Spleen (tissue), 11 donors: ENCODE results near the gene TBCC. TPM values are rescaled to one million over a fixed set of nuclear protein-coding genes. Genes with fewer than 3 reads are reported as not detected.
A peak's percentile ranks its signal among the peaks of the same experiment; 100 is the strongest.

Experiments used
- DNase-seq: peaks from one replicate; pipeline ENCODE4 v3.0.0-alpha.2; 2020
- H3K27ac ChIP-seq, 8 donors: fragments of 200-600 bp; sonication (generic) in 7 of 8; 1 replicate in 4 of 8; 2 replicates in 4 of 8; pipeline versions ENCODE4 v1.5.0 to v1.8.0; 2016 to 2021; ENCODE audit warnings: inconsistent platforms in 4 of 8, mild to moderate bottlenecking in 4 of 8, moderate library complexity in 1 of 8
- H3K27me3 ChIP-seq, 7 donors: fragments of 200-600 bp; sonication (generic) in 6 of 7; replicated peaks in 1 of 7; 1 replicate in 4 of 7; 2 replicates in 3 of 7; pipeline versions ENCODE4 v1.5.0 to v1.8.0; 2016 to 2021; ENCODE audit warnings: inconsistent platforms in 3 of 7, mild to moderate bottlenecking in 1 of 7
- H3K36me3 ChIP-seq, 6 donors: fragments of 200-600 bp; sonication (generic) in 5 of 6; 1 replicate in 4 of 6; 2 replicates in 2 of 6; pipeline versions ENCODE4 v1.5.0 to v1.8.0; 2016 to 2021; ENCODE audit warnings: inconsistent platforms in 2 of 6
- H3K4me1 ChIP-seq, 6 donors: fragments of 200-600 bp; sonication (generic) in 5 of 6; 1 replicate in 3 of 6; 2 replicates in 3 of 6; pipeline versions ENCODE4 v1.5.0 to v1.8.0; 2016 to 2021; ENCODE audit warnings: inconsistent platforms in 3 of 6
- H3K4me3 ChIP-seq, 8 donors: fragments of 200-600 bp; sonication (generic) in 7 of 8; 1 replicate in 4 of 8; 2 replicates in 4 of 8; pipeline versions ENCODE4 v1.5.0 to v1.8.0; 2016 to 2021; ENCODE audit warnings: inconsistent platforms in 4 of 8, mild to moderate bottlenecking in 4 of 8, moderate library complexity in 2 of 8
- H3K9me3 ChIP-seq, 8 donors: fragments of 200-600 bp; sonication (generic) in 7 of 8; 1 replicate in 4 of 8; 2 replicates in 4 of 8; pipeline versions ENCODE4 v1.5.0 to v1.8.0; 2016 to 2021; ENCODE audit warnings: inconsistent platforms in 4 of 8
- POLR2A ChIP-seq, 3 donors: fragments of 450-650 bp; IDR thresholded peaks; one replicate each; pipeline ENCODE4 v1.5.1; 2017; ENCODE audit warnings: antibody characterized with exemption in 3 of 3, mild to moderate bottlenecking in 1 of 3
- POLR2AphosphoS5 ChIP-seq, 3 donors: sonication (generic); formaldehyde crosslinking; IDR thresholded peaks; one replicate each; pipeline ENCODE4 v1.5.1; 2017; ENCODE audit warnings: antibody characterized with exemption in 3 of 3
- WGBS, 5 donors: extraction: QIAGEN DNeasy Blood & Tissue Kit in 3 of 5; methylation state at CpG; one replicate each; pipeline versions ENCODE4 v1.1.5 to v1.1.7; 2013 to 2018; 5-methylcytosine and 5-hydroxymethylcytosine counted together
- intact Hi-C: fragments of 100-400 bp; cut with DNase I; formaldehyde crosslinking; loops from one replicate; pipeline ENCODE4 v1.15.0; 2023; ENCODE audit warnings: low total_unique reads
- polyA plus RNA-seq, 3 donors: library from polyadenylated mRNA; stranded (reverse); fragments of 200-250 nt; gene quantifications; one replicate each; pipeline ENCODE4 v1.2.1, GENCODE V29; 2013
- total RNA-seq, 7 donors: library from RNA; depleted of rRNA in 3 of 7; stranded (reverse); fragments of >200 nt in 3 of 7; fragmentation: NEBNext Ultra II Directional in 4 of 7; extraction: Animal tissue kit (Norgen Biotek cat#: 25700) in 4 of 7; gene quantifications; one replicate each; pipeline versions ENCODE4 v1.1.0 to v1.2.1, GENCODE V29; 2016 to 2021
- TF ChIP-seq, protein P1 (sequence below), 11 experiments: fragments of 200-600 bp in 7 of 11; fragments of 450-650 bp in 4 of 11; sonication (generic) in 4 of 11; IDR thresholded peaks in 8 of 11; conservative IDR thresholded peaks in 3 of 11; 1 replicate in 7 of 11; 2 replicates in 4 of 11; pipeline versions ENCODE4 v1.4.0 to v1.8.0; 2016 to 2021; ENCODE audit warnings: antibody characterized with exemption in 11 of 11, inconsistent platforms in 4 of 11, mild to moderate bottlenecking in 1 of 11
- donor health status: healthy with polysubstance abuse.
- donor health status: DM: no; HTN: no; CAD: no; lungs with moderate emphysema.
- donor health status: DM: no; HTN: no; CAD: no.
- donor health status: Bipolar disorder and iron deficiency.
- donor health status: healthy.
- donor health status: DM: no; HTN: no; CAD: no.
- donor health status: DM: yes; HTN: yes; CAD: no.

Gene TBCC
- total and polyA plus RNA-seq, 10 donors: 22.2 to 63.3 (median 44.4) TPM

DNA sequence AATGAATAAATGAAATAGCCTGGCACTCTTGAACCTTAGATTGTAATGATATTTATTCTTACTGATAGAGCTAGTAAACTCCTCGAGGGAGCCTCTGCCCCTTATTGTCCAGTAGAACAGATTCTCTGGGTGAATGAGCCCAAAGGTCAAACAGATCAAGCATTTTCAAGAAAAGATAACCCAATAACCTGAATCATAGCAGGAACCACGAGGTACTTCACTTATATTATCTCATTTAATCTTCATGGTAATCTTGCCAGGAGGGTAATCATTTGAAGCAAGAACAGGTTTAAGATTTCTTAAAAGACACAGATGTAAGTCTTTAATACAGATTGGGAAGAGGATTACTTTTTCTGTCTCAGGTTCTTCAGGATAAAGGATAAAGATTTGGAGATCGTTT lies 17.0 kb upstream of the TBCC start:
- Histone ChIP-seq H3K4me3 (no peak overlapping the region), H3K9me3 (no peaks in the 10 kb centered on the region), H3K27me3 (no peaks in the 10 kb centered on the region), H3K27ac (no peak overlapping the region), H3K36me3 (peaks cover 0 to 50% (median 5%) of the 10 kb centered on the region in 6 donors), H3K4me1 (peaks cover 0 to 6% (median under 1%) of the 10 kb centered on the region in 6 donors)
- WGBS, 5 donors: 80 to 87% (median 84%) methylated on average over 3 of the region's 3 CpGs
- TF ChIP-seq POLR2A (IDR thresholded peaks at IDR 0.05): no peak
- no peak for TF ChIP-seq POLR2AphosphoS5 (IDR thresholded peaks at IDR 0.05)
- TF ChIP-seq, protein P1, sequence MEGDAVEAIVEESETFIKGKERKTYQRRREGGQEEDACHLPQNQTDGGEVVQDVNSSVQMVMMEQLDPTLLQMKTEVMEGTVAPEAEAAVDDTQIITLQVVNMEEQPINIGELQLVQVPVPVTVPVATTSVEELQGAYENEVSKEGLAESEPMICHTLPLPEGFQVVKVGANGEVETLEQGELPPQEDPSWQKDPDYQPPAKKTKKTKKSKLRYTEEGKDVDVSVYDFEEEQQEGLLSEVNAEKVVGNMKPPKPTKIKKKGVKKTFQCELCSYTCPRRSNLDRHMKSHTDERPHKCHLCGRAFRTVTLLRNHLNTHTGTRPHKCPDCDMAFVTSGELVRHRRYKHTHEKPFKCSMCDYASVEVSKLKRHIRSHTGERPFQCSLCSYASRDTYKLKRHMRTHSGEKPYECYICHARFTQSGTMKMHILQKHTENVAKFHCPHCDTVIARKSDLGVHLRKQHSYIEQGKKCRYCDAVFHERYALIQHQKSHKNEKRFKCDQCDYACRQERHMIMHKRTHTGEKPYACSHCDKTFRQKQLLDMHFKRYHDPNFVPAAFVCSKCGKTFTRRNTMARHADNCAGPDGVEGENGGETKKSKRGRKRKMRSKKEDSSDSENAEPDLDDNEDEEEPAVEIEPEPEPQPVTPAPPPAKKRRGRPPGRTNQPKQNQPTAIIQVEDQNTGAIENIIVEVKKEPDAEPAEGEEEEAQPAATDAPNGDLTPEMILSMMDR (IDR thresholded peaks at IDR 0.05 in 8 of 11, conservative IDR thresholded peaks at IDR 0.05 in 3 of 11): no peak
- no peak for DNase-seq
- intact Hi-C loops: no loop called here

DNA sequence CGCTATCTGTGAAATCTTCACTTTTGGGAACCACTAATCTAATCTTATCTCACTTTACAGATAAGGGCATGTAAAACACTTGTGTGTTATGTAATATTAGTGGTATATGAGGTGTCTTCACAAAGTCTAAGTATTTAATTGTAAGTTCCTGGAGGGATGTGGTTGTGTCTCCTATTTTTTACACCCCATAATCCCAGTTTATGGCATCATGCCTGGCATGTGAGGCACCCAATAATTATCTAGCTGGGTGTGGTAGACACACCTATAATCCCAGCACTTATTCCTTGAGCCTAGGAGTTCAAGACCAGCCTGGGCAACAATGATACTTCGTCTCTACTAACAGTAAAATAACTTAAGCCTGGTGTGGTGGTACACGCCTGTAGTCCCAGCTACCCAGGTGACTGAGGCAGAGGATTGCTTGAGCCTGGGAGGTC lies 16.5 kb upstream of the TBCC start:
- H3K9me3 ChIP-seq: no peaks in the 10 kb centered on the region
- WGBS, 5 donors: 85 to 95% (median 91%) methylated on average over 3 of the region's 3 CpGs
- peaks cover 0 to 3% (median 0%) of the 10 kb centered on the region in 6 donors for H3K4me1 ChIP-seq
- H3K4me3 ChIP-seq: no peak overlapping the region
- intact Hi-C loops: no loop called here
- no peaks in the 10 kb centered on the region for H3K27me3 ChIP-seq
- TF ChIP-seq, protein P1 (IDR thresholded peaks at IDR 0.05 in 8 of 11, conservative IDR thresholded peaks at IDR 0.05 in 3 of 11): no peak
- TF ChIP-seq POLR2A (IDR thresholded peaks at IDR 0.05) (no peak), POLR2AphosphoS5 (IDR thresholded peaks at IDR 0.05) (no peak)
- no peak for DNase-seq
- no peak overlapping the region for H3K27ac ChIP-seq
- peaks cover 0 to 50% (median 5%) of the 10 kb centered on the region in 6 donors for H3K36me3 ChIP-seq

DNA sequence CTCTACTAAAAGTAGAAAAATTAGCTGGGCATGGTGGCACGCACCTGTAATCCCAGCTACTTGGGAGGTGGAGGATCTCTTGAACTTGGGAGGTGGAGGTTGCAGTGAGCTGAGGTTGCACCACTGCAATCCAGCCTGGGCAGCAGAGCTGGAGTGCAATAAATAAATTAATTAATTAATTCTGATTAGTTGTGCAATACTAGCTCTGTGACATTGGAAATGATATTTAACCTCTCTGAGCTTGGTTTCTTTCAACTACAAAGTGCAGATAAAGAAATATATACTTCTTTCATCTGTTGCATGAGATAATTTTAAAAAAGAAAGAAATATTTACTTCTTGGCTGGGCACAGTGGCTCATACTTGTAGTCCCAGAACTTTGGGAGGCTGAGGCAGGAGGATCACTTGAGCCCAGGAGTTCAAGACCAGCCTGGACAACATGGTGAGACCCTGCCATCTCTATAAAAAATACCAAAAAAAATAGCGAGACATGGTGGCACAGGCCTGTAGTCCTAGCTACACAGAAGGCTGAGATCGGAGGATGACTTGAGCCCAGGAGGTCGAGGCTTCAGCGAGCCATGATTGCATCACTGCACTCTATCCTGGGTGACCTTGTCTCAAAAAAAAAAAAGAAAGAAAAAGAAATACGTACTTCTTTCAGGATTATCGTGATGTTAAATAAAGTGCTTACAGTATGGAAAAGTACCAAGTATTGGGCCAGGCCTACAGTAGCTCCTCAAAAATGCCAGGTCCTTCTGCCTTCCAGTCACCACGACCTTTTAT lies 15.6 kb upstream of the TBCC start:
- Histone ChIP-seq H3K4me1 (no peaks in the 10 kb centered on the region), H3K9me3 (no peaks in the 10 kb centered on the region), H3K36me3 (peaks cover 0 to 48% (median 5%) of the 10 kb centered on the region in 6 donors), H3K27ac (no peak overlapping the region), H3K4me3 (no peak overlapping the region), H3K27me3 (no peaks in the 10 kb centered on the region)
- no peak for TF ChIP-seq POLR2AphosphoS5 (IDR thresholded peaks at IDR 0.05)
- TF ChIP-seq POLR2A (IDR thresholded peaks at IDR 0.05): no peak
- TF ChIP-seq, protein P1 (IDR thresholded peaks at IDR 0.05 in 8 of 11, conservative IDR thresholded peaks at IDR 0.05 in 3 of 11): no peak
- DNase-seq: no peak
- 85 to 93% (median 90%) methylated on average over 8 of the region's 8 CpGs for WGBS, 5 donors
- intact Hi-C loops: no loop called here

DNA sequence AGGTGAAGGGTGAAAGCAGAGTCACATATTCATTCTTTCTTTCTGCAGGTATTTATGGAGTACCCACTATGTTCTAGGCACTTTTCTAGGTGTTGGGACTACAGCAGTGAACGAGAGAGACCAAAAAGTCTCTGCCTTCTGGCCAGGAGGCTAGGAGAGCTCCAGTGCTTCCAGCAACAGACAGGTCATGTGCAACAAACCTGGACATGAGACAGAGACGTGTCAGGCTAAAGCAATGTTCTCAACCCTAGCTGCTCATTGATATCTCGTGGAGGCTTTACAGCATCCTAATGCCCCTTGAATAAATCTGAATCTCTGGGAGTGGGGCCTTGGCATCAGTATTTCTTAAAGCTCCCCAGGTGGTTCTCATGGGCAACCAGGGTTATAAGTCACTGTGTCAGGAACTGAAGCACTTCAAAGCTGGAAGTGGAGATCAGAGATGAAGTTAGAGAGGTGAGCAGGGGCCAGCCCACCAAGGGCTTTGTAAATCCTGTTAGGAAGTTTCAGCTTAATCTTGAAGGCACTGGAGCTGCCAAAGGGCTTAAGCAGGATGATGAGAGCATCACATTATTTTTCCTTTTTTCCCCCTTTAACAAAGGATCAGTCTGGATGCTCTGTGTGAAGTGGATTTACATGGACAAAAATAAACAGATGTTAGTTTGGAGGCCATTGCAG lies 13.0 kb upstream of the TBCC start:
- peak; percentile 8 for DNase-seq
- Histone ChIP-seq H3K9me3 (no peaks in the 10 kb centered on the region), H3K4me1 (no peaks in the 10 kb centered on the region), H3K27me3 (no peaks in the 10 kb centered on the region), H3K27ac (no peak overlapping the region), H3K4me3 (no peak overlapping the region), H3K36me3 (peaks cover 0 to 37% (median 5%) of the 10 kb centered on the region in 6 donors)
- intact Hi-C loops: no loop called here
- no peak for TF ChIP-seq POLR2A (IDR thresholded peaks at IDR 0.05)
- TF ChIP-seq, protein P1 (IDR thresholded peaks at IDR 0.05 in 8 of 11, conservative IDR thresholded peaks at IDR 0.05 in 3 of 11): no peak
- no peak for TF ChIP-seq POLR2AphosphoS5 (IDR thresholded peaks at IDR 0.05)
- WGBS, 5 donors: 88 to 97% (median 91%) methylated on average over 3 of the region's 3 CpGs
